ENCODE results near the gene DACT1.

The DACT1 gene

GRCh38 chr14:58636129-58636528, 1.6 kb upstream of the DACT1 start (continued):
- TF ChIP-seq TOX (CRISPR knock-in tag; IDR thresholded peaks at IDR 0.05; ENCODE audit: borderline replicate concordance) = no peak
- TF ChIP-seq ZFP3 (CRISPR knock-in tag; IDR thresholded peaks at IDR 0.05) = no peak

- ATAC-seq = no peak
- TF ChIP-seq RARB (CRISPR knock-in tag; IDR thresholded peaks at IDR 0.05) (no peak), CSDC2 (CRISPR knock-in tag; IDR thresholded peaks at IDR 0.05) (no peak), ZNF8 (CRISPR knock-in tag; IDR thresholded peaks at IDR 0.05) (no peak), ZFP3 (CRISPR knock-in tag; IDR thresholded peaks at IDR 0.05) (no peak), ZNF70 (CRISPR knock-in tag; IDR thresholded peaks at IDR 0.05) (no peak), ZNF565 (CRISPR knock-in tag; conservative IDR thresholded peaks at IDR 0.05; ENCODE audit: low read depth) (no peak), PPARA (CRISPR knock-in tag; IDR thresholded peaks at IDR 0.05; ENCODE audit: borderline replicate concordance) (no peak), ZC3H10 (CRISPR knock-in tag; IDR thresholded peaks at IDR 0.05) (no peak), CREB5 (CRISPR knock-in tag; IDR thresholded peaks at IDR 0.05; ENCODE audit: low read depth) (no peak), ZFP30 (CRISPR knock-in tag; IDR thresholded peaks at IDR 0.05) (no peak), GLIS3 (CRISPR knock-in tag; IDR thresholded peaks at IDR 0.05) (no peak), SNAI2 (CRISPR knock-in tag; IDR thresholded peaks at IDR 0.05) (no peak), TCF4 (CRISPR knock-in tag; IDR thresholded peaks at IDR 0.05; ENCODE audit: borderline replicate concordance) (no peak)
- TF ChIP-seq, protein P1, sequence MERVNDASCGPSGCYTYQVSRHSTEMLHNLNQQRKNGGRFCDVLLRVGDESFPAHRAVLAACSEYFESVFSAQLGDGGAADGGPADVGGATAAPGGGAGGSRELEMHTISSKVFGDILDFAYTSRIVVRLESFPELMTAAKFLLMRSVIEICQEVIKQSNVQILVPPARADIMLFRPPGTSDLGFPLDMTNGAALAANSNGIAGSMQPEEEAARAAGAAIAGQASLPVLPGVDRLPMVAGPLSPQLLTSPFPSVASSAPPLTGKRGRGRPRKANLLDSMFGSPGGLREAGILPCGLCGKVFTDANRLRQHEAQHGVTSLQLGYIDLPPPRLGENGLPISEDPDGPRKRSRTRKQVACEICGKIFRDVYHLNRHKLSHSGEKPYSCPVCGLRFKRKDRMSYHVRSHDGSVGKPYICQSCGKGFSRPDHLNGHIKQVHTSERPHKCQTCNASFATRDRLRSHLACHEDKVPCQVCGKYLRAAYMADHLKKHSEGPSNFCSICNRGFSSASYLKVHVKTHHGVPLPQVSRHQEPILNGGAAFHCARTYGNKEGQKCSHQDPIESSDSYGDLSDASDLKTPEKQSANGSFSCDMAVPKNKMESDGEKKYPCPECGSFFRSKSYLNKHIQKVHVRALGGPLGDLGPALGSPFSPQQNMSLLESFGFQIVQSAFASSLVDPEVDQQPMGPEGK (CRISPR knock-in tag; IDR thresholded peaks at IDR 0.05; ENCODE audit: borderline replicate concordance) = no peak
- TF ChIP-seq, protein P2, sequence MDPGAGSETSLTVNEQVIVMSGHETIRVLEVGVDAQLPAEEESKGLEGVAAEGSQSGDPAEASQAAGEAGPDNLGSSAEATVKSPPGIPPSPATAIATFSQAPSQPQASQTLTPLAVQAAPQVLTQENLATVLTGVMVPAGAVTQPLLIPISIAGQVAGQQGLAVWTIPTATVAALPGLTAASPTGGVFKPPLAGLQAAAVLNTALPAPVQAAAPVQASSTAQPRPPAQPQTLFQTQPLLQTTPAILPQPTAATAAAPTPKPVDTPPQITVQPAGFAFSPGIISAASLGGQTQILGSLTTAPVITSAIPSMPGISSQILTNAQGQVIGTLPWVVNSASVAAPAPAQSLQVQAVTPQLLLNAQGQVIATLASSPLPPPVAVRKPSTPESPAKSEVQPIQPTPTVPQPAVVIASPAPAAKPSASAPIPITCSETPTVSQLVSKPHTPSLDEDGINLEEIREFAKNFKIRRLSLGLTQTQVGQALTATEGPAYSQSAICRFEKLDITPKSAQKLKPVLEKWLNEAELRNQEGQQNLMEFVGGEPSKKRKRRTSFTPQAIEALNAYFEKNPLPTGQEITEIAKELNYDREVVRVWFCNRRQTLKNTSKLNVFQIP (CRISPR knock-in tag; IDR thresholded peaks at IDR 0.05; ENCODE audit: borderline replicate concordance, low read depth) = no peak
- TF ChIP-seq, protein P3, sequence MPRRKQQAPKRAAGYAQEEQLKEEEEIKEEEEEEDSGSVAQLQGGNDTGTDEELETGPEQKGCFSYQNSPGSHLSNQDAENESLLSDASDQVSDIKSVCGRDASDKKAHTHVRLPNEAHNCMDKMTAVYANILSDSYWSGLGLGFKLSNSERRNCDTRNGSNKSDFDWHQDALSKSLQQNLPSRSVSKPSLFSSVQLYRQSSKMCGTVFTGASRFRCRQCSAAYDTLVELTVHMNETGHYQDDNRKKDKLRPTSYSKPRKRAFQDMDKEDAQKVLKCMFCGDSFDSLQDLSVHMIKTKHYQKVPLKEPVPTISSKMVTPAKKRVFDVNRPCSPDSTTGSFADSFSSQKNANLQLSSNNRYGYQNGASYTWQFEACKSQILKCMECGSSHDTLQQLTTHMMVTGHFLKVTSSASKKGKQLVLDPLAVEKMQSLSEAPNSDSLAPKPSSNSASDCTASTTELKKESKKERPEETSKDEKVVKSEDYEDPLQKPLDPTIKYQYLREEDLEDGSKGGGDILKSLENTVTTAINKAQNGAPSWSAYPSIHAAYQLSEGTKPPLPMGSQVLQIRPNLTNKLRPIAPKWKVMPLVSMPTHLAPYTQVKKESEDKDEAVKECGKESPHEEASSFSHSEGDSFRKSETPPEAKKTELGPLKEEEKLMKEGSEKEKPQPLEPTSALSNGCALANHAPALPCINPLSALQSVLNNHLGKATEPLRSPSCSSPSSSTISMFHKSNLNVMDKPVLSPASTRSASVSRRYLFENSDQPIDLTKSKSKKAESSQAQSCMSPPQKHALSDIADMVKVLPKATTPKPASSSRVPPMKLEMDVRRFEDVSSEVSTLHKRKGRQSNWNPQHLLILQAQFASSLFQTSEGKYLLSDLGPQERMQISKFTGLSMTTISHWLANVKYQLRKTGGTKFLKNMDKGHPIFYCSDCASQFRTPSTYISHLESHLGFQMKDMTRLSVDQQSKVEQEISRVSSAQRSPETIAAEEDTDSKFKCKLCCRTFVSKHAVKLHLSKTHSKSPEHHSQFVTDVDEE (CRISPR knock-in tag; IDR thresholded peaks at IDR 0.05) = no peak
- TF ChIP-seq, protein P4, sequence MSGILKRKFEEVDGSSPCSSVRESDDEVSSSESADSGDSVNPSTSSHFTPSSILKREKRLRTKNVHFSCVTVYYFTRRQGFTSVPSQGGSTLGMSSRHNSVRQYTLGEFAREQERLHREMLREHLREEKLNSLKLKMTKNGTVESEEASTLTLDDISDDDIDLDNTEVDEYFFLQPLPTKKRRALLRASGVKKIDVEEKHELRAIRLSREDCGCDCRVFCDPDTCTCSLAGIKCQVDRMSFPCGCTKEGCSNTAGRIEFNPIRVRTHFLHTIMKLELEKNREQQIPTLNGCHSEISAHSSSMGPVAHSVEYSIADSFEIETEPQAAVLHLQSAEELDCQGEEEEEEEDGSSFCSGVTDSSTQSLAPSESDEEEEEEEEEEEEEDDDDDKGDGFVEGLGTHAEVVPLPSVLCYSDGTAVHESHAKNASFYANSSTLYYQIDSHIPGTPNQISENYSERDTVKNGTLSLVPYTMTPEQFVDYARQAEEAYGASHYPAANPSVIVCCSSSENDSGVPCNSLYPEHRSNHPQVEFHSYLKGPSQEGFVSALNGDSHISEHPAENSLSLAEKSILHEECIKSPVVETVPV (CRISPR knock-in tag; IDR thresholded peaks at IDR 0.05) = no peak
Measured at GRCh38 chr14:58637040-58637390, 747 bp upstream of the DACT1 start.

- ATAC-seq = peak; percentile 62
- TF ChIP-seq ZC3H10 (CRISPR knock-in tag; IDR thresholded peaks at IDR 0.05) (no peak), RARB (CRISPR knock-in tag; IDR thresholded peaks at IDR 0.05) (no peak), ZFP3 (CRISPR knock-in tag; IDR thresholded peaks at IDR 0.05) (no peak), ZNF565 (CRISPR knock-in tag; conservative IDR thresholded peaks at IDR 0.05; ENCODE audit: low read depth) (no peak), ESRRG (CRISPR knock-in tag; IDR thresholded peaks at IDR 0.05) (no peak), GLIS3 (CRISPR knock-in tag; IDR thresholded peaks at IDR 0.05) (no peak), BACH2 (CRISPR knock-in tag; IDR thresholded peaks at IDR 0.05; ENCODE audit: borderline replicate concordance) (no peak), SNAI2 (CRISPR knock-in tag; IDR thresholded peaks at IDR 0.05) (no peak)
- TF ChIP-seq, protein P3 (CRISPR knock-in tag; IDR thresholded peaks at IDR 0.05) = no peak
- TF ChIP-seq, protein P1 (CRISPR knock-in tag; IDR thresholded peaks at IDR 0.05; ENCODE audit: borderline replicate concordance) = no peak
Measured at GRCh38 chr14:58638231-58639197, 752 bp downstream of the DACT1 start.
